Uterus (tissue), 2 donors: ENCODE data around the gene WNK1.

Experiments used
- POLR2A ChIP-seq, 2 donors: fragments of 450-650 bp; IDR thresholded peaks; one replicate each; pipeline ENCODE4 v1.6.1; 2016; ENCODE audit warnings: antibody characterized with exemption in 2 of 2, mild to moderate bottlenecking in 1 of 2, moderate library complexity in 1 of 2
- TF ChIP-seq, protein P1 (sequence below), 4 experiments: fragments of 200-600 bp in 2 of 4; fragments of 450-650 bp in 2 of 4; sonication (generic) in 2 of 4; IDR thresholded peaks; one replicate each; pipeline ENCODE4 v1.5.1; 2016 to 2019; ENCODE audit warnings: antibody characterized with exemption in 4 of 4, mild to moderate bottlenecking in 2 of 4, moderate library complexity in 1 of 4

DNA sequence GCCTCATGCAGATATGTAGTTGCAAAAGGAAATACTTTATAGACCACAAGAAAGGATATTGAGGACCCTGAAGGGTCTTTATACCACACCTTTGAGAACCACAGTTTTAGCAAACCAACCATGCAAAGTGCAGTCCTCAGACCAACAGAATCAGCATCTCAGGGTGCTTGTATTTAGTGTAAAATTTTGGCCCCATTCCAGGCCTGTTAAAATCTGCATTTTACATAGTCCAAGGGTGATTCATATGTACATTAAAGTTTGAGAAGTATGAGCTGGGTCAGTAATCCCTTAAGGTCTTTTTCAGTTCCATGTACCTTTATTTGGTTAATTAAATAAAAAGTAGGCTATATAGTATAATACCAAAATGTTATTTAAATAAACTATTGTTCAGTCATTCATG, 91.2 kb downstream of the WNK1 start:
- TF ChIP-seq, protein P1, sequence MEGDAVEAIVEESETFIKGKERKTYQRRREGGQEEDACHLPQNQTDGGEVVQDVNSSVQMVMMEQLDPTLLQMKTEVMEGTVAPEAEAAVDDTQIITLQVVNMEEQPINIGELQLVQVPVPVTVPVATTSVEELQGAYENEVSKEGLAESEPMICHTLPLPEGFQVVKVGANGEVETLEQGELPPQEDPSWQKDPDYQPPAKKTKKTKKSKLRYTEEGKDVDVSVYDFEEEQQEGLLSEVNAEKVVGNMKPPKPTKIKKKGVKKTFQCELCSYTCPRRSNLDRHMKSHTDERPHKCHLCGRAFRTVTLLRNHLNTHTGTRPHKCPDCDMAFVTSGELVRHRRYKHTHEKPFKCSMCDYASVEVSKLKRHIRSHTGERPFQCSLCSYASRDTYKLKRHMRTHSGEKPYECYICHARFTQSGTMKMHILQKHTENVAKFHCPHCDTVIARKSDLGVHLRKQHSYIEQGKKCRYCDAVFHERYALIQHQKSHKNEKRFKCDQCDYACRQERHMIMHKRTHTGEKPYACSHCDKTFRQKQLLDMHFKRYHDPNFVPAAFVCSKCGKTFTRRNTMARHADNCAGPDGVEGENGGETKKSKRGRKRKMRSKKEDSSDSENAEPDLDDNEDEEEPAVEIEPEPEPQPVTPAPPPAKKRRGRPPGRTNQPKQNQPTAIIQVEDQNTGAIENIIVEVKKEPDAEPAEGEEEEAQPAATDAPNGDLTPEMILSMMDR (IDR thresholded peaks at IDR 0.05): no peak
- TF ChIP-seq POLR2A (IDR thresholded peaks at IDR 0.05): no peak
